NOMO-1 treated with dmso at 0.1 percent for 144 hours (cell line): Measurements from ENCODE around the gene TAMALIN.

ENCODE experiments used
- DNase-seq: peaks from one replicate; lab custom pipeline; 2025; ENCODE audit not compliant: unreplicated experiment; lab: John Stamatoyannopoulos, UW

The TAMALIN gene

GRCh38 chr12:52054833-52055730, 48.3 kb downstream of the TAMALIN start:
- no peak for DNase-seq

DNA sequence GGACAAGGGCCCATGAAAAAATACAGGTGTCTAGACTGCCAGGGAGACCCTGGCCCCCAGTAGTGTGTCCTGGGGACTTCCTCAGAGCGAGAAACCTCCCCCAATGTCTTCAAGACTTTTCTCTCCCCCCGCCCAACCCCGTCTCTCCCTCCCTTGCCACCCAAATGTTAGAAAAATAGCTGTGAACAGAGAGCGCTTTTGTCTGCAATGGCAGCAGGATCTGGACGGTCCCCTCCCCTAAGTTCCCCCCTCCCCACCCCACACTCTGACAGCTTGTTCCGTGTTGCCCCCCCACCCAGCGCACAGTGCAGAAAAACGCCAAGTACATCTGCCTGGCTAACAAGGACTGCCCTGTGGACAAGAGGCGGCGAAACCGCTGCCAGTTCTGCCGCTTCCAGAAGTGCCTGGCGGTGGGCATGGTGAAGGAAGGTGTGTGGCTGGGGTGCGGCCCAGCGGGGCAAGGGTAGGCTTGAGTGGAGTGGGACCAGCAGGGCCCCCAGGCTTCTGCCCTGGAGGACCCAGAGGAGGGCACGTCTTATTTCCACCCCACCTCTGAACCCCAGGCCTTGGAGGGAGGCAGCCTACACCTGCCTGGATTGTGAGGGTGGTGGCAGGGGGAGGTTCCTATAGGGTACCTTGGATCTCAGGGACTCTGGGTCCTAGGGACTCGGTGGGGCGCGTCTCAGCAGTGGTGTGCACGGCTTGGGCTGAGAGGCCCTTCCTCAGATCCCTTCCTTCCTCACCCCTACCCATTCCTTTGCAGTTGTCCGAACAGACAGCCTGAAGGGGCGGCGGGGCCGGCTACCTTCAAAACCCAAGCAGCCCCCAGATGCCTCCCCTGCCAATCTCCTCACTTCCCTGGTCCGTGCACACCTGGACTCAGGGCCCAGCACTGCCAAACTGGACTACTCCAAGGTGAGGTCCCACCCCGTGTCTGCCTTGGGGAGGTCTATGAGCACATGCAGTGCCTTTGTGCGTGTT, 49.3 kb downstream of the TAMALIN start:
- DNase-seq: no peak

- no peak for DNase-seq
These were observed 50.3 kb downstream of the TAMALIN start for GRCh38 chr12:52056801-52057637.

DNA sequence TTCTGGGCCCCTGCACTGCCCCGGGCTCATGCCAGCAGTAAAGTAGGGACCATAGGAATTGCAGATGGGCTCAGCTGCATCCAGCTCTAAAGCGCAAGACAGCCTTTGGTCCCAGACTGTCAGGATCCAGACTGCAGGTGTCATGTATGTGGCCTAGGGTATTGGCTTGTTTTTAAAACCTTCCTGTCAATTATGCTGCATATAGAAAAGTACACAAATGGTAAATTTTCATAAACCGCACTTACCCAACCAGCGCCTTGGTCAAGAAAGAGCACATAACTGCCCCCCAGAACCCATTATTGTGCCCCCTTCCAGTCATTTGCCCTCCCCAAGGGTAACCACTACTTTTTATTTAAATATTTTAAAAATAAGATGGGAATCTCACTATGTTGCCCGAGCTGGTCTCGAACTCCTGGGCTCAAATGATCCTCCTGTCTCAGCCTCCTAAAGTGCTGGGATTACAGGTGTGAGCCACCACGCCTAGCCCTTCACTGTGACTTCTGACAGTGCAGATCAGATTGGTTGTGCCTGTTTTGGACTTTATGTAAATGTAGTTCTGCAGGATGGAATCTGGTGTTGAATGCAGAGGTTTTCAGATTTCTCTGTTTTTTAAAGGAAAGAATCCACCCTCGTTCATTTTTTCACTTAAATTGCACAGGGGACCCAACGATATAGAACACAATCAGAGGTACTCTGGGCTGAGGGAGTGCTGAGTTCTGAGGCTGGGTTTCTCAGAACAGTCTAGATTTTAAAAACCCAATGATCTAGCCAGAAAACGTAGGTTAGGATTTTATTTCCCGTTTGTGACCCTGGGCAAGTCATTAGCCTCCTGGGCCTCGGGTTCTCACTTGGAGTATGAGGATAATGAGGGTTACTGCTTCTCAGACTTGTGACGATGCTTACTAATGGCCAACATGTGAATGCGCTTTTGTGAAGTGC, 51.2 kb downstream of the TAMALIN start:
- no peak for DNase-seq

- DNase-seq: no peak
These were observed 52.0 kb downstream of the TAMALIN start for GRCh38 chr12:52058631-52059361.

DNA sequence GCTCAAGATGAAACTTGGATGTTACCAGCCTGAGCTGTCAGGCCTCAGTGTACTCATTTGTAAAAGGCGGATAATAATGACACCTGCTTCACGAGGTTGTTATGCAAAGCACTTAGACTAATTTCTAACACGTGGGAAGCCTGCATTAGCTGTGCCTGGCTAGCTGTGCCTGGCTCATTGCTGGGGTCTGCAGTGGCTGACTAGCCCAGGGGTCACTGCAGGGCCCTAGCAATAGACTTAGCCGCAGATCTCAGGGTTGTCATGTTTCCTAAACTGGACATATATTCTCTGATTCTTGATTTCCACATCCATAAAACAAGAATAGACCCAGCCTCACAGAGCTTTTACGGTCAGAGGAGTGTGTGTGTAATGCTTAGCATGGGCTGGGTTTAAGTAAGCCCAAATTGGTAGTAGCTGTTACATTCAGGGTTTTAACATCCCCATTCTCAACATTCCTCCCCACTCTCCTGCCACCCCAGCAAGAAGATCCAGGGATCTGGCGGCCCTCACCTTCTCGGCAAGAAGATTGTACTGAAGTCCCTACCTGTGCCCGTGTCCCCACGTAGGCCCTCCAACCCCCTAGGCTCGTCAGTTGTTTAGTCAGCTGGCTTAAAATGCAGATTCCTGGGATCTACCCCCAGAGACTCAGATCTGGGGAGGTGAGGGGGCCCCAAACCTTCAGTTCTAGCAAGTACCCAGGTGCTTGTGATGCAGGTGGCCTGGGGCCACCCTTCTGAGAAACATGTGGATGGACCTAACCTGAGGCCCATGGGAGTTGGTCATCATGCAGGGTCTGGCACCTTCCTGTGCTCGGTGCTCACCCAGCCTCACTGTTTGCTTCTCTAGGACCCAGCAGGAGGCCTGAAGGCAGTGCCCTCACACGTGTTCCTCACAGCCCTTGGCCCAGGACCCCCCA, 53.1 kb downstream of the TAMALIN start:
- no peak for DNase-seq

DNA sequence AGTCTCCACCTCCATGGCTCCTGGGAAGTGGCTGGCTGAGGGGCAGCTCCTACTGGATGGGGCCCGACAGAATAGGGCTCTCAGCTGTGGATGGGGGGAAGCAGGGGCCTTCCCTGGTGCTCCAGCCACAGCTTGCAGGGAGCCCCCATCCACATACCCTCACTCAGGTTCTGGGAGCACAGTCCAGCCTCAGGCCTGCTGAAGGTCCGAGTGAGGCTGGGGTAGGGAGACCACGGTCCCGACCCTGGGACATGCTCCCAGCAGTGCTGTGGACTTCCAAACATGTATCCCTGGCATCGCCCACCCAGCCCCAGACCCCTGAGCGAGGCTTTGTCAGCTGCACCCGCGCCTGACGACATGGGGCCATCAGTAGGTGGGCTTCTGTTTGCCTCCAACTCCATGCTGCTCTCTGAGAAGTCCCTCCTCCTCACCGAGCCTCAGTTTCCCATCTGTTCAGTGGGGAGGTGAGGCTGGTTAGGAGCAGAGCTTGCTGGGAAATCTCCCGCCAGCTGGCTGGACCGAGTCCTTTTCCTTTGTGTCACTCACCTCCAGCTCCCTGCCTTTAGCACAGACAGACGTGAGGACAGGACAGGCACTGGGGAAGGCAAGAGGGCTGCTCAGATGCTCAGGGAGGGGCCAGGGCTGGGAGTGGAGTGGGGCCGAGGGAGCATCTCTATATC, 53.9 kb downstream of the TAMALIN start:
- DNase-seq: no peak

GRCh38 chr12:52061470-52062166, 54.9 kb downstream of the TAMALIN start:
- DNase-seq: no peak

DNA sequence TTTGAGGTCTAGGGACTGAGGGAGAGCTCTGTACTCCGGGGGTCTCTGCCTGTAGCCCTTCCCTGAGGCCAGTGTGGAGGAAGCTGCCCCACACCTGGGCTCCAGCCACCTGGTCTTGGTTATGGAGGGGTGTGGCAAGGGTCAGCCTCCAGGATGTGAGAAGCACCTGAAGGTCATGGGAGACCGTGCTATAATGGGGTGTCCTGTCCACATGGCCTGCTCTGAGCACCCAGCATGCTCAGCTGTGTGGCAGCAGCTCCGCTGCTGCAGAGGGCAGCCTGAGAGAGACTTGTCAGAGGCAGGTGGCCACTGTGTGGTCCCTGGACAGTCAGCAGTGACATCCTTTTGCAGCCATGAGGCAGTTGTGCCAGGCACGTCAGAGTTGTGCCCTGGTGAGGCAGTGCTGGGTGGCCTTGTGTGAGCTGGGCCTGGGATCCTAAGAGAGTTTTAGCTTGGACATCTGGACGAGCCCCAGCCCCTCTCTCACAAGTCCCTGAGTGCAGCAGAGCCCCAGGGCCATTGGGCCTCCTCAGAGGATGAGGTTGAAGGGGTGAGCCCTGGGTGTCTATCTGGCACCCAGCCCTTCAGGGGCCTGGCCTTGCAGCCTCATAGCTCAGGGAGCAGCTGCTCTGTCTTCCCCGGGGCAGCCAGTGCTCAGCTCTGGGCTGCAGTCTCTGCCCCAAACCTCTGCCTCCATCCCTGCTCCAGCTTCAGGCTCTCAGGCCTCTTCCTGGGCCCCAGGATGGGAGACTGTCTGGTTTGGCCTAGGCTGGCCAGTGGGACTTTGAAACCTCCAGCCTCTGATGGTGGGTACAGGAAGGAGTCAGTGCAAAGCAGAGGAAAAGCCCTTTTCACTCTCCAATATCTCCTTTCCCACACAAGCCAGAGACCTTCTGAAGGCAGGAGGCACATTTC, 55.7 kb downstream of the TAMALIN start:
- DNase-seq: no peak

GRCh38 chr12:52063082-52063924, 56.6 kb downstream of the TAMALIN start:
- no peak for DNase-seq

DNA sequence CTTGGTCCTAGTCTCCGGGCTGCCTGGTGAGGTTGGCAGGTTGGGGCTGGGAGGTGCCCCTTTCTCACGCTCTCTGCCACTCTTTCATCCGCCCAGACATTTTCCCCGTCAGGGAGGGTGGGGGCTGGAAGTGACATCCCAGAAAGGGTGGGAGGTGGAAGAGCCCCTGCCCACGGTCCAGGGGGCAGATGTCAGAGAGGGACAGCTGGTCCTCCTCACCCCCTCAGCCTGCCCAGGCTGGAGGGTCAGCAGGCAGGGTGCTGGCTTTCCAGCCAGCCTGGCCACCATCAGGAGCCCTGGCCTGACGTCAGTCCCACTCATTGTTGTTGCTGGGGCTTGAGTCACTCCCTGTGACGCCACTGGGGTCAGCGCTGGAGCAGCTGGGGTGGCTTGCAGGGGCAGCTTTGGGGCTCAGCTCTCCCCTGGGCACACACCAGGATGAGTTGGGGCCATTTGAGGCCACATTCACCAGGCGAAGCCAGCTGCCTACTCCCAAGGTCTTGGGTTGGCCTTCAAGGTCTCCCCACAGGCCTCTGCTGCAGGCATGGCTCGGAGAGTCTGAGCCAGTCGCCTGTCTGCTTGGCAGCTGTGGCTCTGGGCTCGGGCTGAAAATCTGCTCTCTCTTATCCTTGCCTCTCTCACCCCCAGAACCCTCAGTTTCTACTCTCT, 57.4 kb downstream of the TAMALIN start:
- DNase-seq: no peak
